HG03097 (cell line): ENCODE data around the gene DLGAP3.

Experiments
- ATAC-seq: cut with Tn5 transposase; IDR thresholded peaks from one replicate; pipeline ENCODE4 v1.9.1; 2021; ENCODE audit not compliant: unreplicated experiment, low FRiP score

Gene DLGAP3

DNA sequence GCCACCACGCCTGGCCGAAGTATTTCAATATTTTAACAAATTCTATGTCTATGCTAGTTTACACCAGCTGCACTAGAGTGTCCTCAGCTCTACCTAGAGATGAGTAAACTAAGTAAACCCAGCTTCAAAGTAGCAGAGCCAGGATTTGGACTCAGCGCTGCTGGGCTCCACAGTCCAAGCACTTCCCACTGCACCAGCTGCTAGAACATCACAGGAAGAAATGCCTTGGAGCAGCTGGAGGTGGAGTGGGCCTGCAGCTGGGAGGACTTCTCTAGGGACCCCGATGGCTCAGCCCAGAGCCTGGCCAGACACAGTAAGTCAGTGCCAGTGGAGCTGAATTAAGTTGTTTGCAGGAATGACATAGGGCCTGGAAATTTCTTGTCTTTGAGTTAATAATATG is 59.7 kb downstream of the DLGAP3 start:
- no peak for ATAC-seq

DNA sequence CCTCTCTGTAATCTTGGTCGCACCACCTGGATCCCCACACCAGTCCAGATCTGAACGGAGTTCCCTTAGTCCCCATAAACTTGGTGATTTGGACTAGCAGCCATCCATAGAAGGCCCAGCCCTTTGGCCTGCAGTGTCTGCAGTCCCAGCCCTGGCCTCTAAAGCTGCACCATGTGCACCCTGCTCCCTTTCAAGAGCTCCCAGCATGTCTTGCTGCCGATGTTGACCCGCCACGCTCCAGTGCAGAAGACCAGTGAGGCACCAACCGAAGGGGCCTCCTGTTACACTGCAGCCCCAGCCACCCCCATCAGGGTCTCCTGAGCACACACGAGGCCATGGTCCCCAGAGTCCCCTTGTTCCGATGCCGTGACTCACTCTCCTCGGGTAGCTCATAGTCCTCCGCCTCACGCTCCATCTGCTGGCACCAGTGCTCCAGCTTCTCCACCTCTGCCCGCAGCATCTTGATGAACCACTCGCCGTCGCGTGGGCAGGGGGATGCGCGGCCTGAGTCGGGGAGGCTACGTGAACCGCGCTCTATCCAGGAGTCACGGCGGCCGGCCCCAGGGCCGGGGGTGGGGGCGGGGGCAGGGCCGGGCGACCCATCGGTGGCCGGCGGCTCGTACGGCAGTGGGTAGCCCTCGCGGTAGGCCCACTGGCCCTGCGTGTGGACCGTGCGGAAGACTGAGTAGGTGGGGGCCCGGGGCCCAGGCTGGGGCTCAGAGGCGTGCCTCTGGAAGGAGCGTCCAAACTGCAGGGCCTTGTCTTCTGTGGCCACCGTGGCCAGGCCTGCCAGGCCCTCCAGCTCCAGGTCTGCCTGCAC is 61.0 kb downstream of the DLGAP3 start:
- ATAC-seq, result no peak

DNA sequence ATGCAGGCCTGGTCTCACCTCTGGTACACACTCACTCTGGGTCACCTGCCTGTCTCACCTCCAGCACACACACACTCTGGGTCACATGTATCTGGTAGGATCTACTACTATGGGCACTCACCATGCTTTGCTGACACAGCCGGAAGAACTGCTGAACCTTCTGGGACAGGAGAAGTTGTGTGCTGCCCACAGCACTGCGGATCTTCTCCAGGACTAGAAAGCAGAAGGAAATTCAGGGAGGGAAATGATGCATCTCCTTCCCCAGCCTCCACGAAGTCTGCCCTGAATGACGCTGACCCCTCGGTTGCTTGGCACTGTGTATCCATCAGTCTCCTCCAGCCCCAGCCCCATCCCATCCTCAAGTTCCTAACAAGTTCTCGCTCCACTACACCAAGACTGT is 62.0 kb downstream of the DLGAP3 start:
- ATAC-seq, result no peak

DNA sequence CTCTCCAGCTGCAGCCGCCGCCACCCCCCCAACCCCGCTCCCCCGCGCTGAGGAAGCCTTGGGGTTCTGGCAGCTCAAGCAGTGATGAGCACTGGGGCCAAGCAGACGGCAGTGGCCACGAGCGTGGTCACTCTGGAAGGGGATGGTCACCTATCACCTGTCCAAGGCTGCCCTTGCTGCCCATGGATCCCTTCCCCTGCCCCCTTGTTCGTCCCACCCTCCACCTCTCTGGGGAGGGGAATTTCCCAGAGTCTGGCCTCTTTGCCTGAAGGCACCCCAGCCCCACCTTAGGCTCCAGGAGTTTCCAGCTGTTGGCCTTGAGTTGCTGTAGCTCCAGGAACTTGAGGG is 62.7 kb downstream of the DLGAP3 start:
- no peak for ATAC-seq

DNA sequence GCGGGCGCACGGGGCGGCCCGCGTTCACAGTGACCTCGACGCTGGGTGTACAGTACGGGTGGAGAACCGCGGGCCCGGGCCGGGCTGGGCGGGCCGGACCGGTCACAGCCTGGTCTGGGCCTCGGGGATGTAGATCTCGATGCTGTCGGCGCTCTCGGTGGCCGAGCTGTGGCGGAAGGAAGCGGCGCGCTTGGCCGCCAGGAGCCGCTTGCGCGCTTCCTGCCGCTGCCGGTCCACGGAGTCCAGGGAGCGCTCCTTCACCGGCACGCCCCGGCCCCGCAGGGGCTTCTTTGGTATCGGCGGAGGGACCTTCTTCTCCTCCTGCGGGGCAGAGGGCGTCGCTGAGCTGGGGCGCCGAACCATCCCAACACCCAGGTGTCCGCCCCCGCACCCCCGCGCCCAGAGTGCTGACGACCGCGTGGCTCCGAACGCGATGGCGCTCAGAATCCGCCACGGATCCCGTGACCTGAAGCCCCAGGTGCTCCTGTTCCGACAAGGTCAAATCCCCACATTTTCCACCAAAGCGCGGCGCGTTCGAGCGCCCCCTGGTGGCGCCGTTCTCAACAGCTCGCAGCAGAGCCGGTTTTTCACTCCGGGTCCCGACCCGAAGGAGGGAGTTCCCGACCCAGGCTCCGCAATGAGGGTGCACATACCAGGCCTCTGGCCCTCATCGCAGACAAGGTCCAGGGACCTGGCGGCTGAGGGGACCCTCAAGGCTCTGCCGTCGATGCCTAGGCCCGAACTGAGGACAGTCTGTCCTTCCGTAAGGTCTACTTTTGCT is 63.3 kb downstream of the DLGAP3 start:
- peak; percentile 56 for ATAC-seq

DNA sequence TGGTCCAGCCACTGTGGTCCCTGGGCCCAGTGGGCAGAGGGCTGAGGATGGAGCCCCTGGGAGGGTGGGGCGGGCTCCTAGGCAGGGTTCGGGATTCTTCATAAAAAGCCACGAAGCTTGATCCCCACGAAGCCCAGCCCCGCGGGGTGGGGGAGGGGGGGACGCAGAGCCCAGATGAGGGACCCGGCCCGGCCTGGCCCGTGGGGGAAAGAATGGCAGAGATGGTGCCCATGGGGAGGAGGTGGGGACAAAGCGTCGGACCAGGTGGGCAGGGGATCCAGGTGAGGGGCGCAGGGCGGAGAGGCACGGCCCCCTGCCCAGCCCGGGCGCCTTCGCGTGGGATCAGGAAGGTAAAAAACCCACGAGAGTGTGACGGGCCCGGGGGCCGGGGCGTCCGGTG is 63.9 kb downstream of the DLGAP3 start:
- no peak for ATAC-seq

DNA sequence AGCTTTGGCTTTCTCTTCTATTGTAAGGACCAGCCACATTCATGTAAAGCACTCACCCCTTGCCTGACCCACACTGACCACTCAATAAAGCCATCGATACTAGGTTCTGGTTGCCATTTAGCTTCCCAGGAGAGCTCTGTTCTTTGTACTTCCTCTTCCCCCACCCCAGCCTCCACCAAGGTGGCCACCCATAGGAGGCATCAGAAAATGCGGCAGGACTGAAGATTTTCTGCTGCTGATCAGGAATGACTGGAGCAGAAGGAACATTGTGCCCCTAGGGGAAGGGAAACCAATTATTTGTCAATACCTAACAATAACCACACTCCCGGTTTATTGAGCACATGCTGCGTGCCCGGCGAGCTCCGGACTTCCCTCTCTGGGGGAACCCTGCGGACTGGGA is 64.7 kb downstream of the DLGAP3 start:
- no peak for ATAC-seq

DNA sequence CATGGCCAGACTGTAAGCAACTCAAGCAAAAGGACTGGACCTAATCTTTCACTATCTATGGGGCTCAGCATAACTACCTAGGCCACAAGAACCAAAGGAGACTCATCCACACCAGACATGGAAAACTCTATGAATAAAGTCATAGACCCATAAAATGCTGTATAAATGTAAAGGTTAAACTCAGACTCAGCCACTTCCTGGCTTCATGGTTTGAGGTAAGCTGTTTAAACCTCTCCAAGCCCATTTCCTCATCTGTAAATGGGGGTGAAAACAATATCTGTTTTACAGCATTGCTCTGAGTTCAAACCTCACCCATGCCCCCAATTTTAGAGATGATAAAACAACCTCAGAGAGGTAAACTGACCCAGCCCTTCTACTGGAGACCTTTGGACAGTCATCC is 65.9 kb downstream of the DLGAP3 start:
- ATAC-seq, result no peak

DNA sequence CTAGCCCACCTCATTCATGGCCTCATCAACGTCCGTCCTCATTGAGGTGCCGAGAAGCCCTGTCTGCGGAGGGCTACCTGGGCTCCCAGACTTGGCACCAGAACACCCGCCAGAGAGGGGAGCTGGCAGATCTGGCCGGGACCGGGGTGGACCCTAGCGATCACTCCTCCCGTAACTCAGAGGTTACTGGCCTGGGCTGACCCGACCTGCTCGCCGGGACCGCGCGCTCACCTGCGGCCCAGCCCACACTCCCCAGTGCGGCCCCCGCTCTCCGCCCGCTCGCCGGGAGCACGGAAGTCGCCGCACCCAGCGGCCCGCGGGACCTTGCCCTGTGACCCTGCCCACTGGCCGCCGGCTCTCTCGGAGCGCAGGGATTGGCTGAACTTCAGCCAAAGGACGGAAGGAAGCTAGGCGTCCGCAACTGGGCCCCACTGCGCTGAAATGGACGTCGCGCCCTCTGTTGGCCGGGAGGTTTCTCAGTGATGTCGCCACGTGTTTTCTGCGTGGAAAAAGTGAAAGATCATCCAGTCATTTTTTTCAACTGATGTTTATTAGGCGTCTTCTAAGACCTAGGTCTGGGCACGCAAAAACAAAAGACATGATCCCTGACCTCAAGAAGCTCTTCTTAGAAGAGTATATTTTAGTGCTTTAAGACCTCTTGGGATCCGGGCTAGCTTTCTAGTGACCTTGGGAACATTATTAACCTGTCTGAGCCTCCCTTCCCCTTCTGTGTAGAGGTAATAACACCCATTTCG is 69.8 kb downstream of the DLGAP3 start, which contains the start of gene SMIM12:
TSS of gene SMIM12 (minus strand) at position 304 of the 755 bp plus-strand sequence. CDS start 3,772 bp downstream, outside the sequence.
- ATAC-seq, result peak; percentile 94

DNA sequence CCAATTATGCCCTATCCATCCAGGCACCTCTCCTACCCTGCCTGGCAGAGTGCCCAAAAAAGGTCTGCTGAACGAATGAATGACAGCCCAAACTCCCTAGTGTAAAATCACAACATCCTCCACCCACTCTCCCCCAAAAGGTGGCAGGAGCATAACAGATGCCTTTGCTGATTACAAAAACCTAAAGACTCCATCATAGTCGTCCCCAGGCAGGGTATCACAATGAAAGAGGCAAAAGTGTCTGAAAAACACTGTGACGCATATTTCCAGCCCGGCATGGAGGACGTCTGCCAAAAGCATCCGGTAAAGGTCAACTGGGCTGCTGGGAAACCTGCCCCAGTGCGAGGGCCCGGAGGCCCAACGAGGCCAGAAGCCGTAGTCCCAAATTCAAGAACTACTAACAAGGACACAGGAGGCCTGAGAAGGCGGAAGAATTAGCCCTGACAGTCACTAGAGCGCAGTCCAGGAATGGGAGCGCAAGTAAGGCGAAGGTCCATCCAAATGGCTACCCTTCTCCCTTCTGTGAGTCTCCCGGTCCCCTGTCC is 70.5 kb downstream of the DLGAP3 start:
- peak; percentile 13 for ATAC-seq

DNA sequence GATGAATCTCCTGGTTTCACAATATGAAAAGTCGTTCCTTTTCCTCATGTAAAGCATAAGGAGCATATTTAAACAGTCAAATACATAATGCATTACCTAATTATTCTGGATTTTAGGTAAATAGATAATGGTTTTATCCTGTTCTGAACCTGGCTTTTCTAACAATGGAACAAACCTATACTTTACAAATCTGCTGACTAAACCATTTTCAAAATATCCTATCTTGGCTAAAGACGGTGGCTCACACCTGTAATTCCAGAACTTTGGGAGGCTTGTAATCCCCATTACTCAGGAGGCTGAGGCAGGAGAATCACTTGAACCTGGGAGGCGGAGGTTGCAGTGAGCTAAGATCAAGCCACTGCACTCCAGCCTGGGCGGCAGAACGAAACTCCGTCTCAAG is 72.8 kb downstream of the DLGAP3 start:
- ATAC-seq, result no peak

DNA sequence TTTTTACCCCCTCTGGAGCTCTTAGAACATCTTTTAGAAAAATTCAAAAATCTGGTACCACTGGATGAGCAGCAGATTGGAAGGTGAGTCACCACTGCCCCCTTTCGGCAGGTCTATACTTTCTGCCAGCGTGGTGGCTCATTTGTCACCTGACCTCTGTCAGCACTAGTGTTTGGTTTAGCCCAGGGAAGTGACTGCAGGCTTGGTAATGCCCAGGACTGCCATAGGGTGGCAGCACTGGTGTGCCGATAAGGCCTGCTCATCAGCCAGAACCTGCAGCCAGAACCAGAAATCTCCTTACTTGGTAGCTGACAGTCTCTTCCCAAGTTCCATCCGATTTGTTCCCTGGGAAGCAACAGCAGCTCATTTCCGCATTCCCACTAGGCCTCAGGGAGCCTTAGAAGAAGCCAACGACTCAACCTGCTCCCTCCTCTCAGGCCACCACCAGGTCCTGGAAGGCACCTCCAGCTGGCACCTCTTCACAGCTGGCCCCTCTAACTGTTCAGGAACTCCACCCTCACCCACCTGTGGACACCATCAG is 76.7 kb downstream of the DLGAP3 start:
- ATAC-seq, result peak; percentile 92

DNA sequence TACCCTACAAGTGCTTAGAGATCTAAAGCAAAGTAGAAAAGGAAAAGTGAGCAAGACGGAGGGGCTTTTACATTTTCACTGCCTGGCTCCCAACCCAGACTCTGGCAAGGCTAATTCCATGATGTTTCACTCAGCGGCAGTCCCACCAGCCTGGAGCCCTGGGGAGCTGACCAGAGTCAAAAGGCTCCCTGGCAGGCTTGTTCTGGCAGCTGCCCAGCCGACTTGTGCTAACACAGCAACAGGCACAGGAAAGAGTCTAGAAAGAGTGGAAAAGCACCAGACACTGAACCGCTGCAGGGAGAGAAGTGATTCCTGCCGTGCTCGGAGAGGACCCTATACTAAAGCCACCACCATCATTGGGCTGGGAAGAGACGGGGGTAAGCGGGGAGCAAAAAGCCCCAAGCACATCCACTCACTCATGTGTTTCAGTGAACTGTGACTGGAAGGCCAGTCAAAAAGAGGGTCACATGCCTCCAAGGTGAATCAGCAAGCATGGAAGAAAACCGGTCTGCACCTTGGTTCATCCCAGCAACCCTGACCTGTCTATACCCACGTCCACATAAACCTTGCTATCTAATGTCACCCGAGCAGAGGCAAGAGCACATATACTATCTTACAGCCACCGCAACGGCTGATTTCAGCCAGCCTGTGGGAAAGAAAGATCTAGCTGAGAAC is 77.9 kb downstream of the DLGAP3 start:
- no peak for ATAC-seq

DNA sequence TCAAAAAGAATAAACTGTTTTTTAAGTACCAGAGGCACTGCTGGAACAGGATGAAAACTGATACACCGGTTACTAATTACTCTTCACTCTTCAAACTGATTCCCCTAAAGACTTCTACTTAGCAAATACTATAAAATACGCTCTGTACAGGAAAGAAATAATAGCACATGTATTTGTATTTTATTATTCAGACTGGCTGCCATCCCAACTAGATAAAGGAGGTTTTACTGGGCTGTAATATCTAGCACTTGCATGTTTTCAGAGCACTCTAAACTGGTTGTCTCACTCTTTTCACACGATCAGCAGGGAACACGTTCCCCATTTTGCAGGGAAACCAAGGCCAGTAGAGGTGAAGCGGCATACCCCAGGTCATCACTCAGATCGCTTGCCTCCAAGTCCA is 79.1 kb downstream of the DLGAP3 start:
- ATAC-seq, result no peak

DNA sequence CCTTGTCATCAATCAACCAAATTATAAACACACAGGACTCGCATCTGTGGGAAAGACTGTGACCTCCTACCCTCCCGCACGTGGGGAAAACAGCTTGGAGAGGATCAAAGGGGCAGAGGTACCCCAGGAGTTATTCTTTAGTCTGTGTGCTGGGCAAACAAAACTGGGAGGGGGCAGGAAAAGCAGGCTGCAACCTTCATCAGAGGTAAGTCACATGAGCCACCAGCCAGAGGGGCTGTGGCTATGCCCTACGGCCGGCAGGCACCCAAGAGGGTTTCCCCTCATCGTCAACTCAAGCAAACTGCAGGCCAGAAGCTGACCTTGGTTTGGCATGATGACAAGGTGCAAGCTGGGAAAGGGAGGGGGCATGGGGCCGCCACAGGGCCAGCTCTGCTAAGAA is 82.4 kb downstream of the DLGAP3 start:
- ATAC-seq, result no peak

DNA sequence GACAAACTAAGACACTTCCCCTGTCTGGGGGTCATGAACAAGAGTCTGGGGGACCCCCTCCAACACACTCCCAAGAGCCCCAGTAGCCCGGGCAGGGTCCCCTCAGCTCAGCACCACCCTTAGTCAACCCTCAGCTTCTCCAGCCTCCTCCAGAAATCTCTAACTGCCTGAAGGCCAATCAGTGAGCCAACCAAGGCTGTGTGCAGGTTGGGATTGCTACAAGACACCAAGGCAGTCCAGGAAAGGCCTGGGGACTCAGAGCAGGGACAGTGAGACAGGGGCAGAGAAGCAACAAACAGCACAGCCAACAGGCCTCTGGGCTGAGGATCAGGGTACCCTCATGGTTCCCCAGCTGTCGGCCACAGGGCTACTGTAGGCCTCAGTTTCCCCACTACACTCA is 83.2 kb downstream of the DLGAP3 start:
- ATAC-seq, result no peak

DNA sequence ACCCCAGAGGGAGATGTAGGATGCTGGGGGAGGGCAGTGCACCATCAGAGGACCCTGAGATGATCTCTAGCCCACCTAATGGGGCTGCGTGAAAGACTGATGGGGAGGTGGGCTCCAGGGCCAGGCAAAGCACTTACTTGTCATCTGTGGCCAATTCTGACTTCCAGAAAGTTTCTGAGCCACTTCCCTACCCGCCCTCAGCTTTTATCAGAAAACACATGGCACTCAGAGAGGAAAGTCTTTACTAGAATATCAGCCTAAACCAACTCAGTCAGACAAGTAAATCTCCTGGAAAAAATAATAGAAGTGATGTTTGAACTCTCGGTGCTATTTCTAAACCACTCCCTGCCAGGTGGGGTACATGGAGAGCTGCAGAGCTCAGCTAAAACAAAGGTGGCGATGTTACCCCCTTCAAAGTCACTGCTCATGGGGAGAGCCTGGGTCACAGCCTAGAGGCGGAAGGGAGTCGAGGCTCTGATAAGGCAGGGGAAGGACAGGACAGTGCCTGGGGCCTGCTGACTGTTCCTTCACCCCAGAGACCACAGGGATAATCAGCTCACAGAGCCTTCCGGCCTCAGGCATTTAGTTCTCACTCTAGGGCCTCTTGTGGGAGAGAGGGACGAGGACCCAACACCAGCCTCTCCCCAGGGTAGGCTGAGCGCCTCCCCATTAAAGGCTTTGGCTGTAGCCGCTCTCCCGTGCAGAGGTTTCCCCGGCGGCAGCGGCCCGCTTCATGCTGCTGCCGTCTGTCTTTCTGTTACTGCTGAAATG is 84.1 kb downstream of the DLGAP3 start:
- ATAC-seq, result no peak

DNA sequence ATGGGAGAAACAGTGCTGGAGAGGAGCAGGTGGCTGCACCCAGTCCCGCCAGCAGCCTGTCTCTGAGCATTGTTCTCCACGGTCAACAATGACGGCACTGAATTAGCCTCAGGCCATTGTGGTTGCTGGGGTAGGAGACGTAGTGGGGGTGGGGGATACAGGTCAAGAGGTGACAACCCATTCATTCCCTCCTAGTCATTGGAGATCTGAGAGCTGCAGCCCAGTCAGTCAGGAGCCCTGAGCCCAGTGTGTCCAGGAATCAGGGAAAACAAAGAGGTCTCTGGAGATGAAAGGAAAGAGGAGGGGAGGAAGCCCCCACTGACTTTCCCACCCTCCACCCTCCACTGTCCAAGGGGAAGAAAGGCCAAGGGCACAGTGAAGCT is 85.2 kb downstream of the DLGAP3 start:
- ATAC-seq, result no peak
